HK-2 (cell line): ENCODE measurements around the gene OR4D1.

ENCODE experiments used
- DNase-seq: peaks from one replicate; pipeline ENCODE4 v3.0.0-alpha.2; 2018; ENCODE audit not compliant: unreplicated experiment

OR4D1 gene

GRCh38 chr17:58153671-58154070 is 5.5 kb downstream of the OR4D1 start:
- no peak for DNase-seq

- no peak for DNase-seq
Measured at GRCh38 chr17:58156839-58157803, 8.9 kb downstream of the OR4D1 start.

- DNase-seq: no peak
Measured at GRCh38 chr17:58158181-58158580, 10.0 kb downstream of the OR4D1 start.

- DNase-seq: no peak
Measured at GRCh38 chr17:58161566-58161965, 13.4 kb downstream of the OR4D1 start.

- no peak for DNase-seq
Measured at GRCh38 chr17:58165981-58166380, 17.8 kb downstream of the OR4D1 start.

GRCh38 chr17:58166682-58167081 is 18.5 kb downstream of the OR4D1 start, which contains the start of gene OR4D2:
OR4D2 (plus strand) TSS chr17:58166982; CDS start chr17:58169656, 2,674 bp downstream.
- DNase-seq: no peak

GRCh38 chr17:58170622-58171021 is 22.4 kb downstream of the OR4D1 start:
- no peak for DNase-seq

- no peak for DNase-seq
Measured at GRCh38 chr17:58172369-58173071, 24.3 kb downstream of the OR4D1 start.

- no peak for DNase-seq
Measured at GRCh38 chr17:58174871-58175270, 26.7 kb downstream of the OR4D1 start.

- no peak for DNase-seq
Measured at GRCh38 chr17:58176200-58176599, 28.0 kb downstream of the OR4D1 start.

- no peak for DNase-seq
Measured at GRCh38 chr17:58181796-58182195, 33.6 kb downstream of the OR4D1 start.

- DNase-seq: no peak
Measured at GRCh38 chr17:58183514-58183913, 35.3 kb downstream of the OR4D1 start.

- DNase-seq: peak; percentile 42
Measured at GRCh38 chr17:58184308-58184985, 36.3 kb downstream of the OR4D1 start.

GRCh38 chr17:58184986-58185761 is 37.0 kb downstream of the OR4D1 start:
- DNase-seq: no peak

GRCh38 chr17:58186591-58186990 is 38.4 kb downstream of the OR4D1 start:
- no peak for DNase-seq

- no peak for DNase-seq
Measured at GRCh38 chr17:58187063-58187462, 38.9 kb downstream of the OR4D1 start.

GRCh38 chr17:58187675-58188074 is 39.5 kb downstream of the OR4D1 start:
- DNase-seq: no peak

GRCh38 chr17:58189436-58190146 is 41.4 kb downstream of the OR4D1 start:
- DNase-seq: peak; percentile 72

- DNase-seq: no peak
Measured at GRCh38 chr17:58191241-58191896, 43.2 kb downstream of the OR4D1 start.

GRCh38 chr17:58192612-58193011 is 44.4 kb downstream of the OR4D1 start, which contains the start of gene EPX:
EPX (plus strand) TSS chr17:58192726; CDS start chr17:58192847, 121 bp downstream.
- no peak for DNase-seq
